Forelimb muscle (tissue), 1 donor: Measurements from ENCODE around the gene LAMB3. TPM values are rescaled to one million over a fixed set of nuclear protein-coding genes. Genes with fewer than 3 reads are reported as not detected.
"Not testable (repeated sequence)": the region's sequence is repeated elsewhere in the genome, so short reads cannot be mapped to it uniquely, and the experiment has no call there.

Experiments
- DNase-seq: peaks from one replicate; pipeline ENCODE4 v3.0.0-alpha.2; 2013; ENCODE audit warnings: low read depth
- polyA plus RNA-seq: library from polyadenylated mRNA; unstranded; fragments of 120-200 nt; gene quantifications from one replicate; pipeline ENCODE4 v1.2.1, GENCODE V29; 2013; ENCODE audit not compliant: insufficient read length

LAMB3 gene
- polyA plus RNA-seq, result 0.70 TPM

- DNase-seq, result no peak
Observed at GRCh38 chr1:209652121-209652735, at the start of gene LAMB3. TSS of gene LAMB3 (minus strand) at chr1:209652425. CDS start at chr1:209650944, 1,481 bp downstream.

DNA sequence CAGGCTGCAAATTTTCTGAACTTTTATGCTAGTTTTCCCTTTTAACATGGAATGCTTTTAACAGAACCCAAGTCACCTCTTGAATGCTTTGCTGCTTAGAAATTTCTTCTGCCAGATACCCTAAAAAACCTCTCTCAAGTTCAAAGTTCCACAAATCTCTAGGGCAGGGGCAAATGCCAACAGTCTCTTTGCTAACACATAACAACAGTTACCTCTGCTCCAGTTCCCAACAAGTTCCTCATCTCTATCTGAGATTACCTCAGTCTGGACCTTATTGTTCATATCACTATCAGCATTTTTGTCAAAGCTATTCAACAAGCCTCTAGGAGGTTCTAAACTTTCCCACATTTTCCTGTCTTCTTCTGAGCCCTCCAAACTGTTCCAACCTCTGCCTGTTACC, 48.5 kb upstream of the LAMB3 start:
- DNase-seq, result not testable (repeated sequence)

GRCh38 chr1:209697126-209697525, 44.9 kb upstream of the LAMB3 start:
- DNase-seq, result no peak

GRCh38 chr1:209696673-209697072, 44.4 kb upstream of the LAMB3 start:
- no peak for DNase-seq

DNA sequence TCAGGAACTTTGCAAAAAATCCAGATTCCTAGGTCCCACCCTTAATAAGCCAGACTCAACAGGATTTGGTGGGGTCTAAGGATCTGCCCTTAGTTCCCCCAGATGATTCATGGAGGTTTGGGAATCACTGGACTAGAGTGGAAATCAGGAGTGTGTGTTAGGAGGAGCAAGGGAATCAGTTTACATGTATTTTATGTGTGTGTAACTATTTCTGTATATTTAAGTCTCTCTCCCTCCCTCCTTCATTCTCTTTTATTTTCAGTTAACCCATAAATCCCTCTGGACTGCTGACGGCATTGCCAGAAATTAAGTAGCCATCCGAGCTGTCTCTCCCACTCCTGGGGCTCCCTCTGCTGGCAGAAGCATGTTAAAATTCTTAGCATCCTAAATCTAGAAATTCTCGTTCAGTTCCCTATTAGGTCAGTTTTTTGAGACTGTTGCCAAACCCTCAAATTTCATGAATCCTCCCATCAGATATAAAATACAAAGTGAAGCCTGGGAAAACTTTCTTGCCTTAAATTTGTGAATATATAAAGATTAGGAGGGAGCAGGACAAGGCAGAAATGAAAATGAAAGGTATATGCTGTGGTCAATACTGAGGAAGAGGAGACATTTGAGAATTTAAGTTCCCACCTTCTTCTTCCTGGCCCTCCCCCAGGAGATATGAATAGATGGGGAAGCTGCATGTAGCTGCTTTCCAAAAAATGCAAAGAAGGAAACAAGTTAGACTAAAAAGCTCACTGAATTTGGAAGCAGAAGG, 40.7 kb upstream of the LAMB3 start:
- peak; percentile 60 for DNase-seq

GRCh38 chr1:209692296-209692695, 40.1 kb upstream of the LAMB3 start:
- DNase-seq, result no peak

DNA sequence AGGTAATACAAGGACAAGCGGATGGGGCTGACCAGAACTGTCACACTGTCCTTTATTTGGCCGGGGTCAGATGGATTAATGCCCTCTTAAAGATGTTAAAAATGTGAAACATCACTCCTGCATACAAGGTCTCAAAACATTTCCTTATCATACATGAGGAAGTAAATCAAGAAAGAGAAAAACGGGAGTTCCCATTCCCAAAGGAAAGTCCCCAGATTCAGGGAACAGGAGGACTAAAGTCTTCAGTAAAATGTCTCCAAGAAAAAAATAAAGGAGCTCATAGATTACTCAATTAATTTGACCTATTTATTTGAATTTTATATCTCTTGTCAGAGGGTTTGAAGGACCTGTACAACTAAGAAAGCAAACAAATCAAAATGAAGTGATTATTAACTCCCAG, 39.0 kb upstream of the LAMB3 start:
- DNase-seq, result no peak

DNA sequence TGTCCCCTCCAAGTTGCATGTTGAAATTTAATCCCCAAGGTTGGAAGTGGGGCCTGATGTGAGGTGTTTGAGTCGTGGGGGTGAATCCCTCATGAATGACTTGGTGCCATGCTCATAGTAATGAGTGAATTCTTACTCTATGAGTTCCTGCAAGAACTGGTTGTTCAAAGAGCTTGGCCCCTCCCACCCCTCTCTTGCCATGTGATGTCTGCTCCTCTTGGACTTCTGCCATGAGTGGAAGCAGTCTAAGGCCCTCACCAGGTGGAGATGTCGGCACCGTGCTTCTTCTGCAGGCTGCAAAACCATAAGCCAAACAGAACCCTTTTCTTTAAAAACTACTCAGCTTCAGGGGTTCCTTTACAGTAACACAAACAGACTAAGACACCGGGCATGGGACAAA, 37.3 kb upstream of the LAMB3 start:
- DNase-seq, result no peak

- no peak for DNase-seq
Observed at GRCh38 chr1:209688746-209689234, 36.6 kb upstream of the LAMB3 start.

DNA sequence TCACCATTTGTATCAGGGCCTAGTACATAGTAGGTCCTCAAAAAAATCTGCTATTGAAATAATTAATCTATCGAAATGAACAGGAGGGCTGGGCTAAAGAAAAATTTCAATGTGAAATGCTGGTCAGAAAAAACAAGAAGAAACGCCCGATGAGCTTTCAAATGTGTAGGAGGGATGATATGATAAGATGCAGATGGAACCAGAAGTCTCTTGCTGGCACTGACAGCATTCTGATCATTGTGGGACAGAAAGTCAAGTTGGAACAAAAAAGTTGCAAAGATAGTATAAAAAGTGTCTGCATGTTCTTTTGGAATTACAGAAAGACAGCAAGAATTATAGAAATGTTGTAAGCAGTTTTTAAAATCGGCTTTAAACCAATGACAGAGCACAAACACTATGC, 34.1 kb upstream of the LAMB3 start:
- DNase-seq, result no peak

DNA sequence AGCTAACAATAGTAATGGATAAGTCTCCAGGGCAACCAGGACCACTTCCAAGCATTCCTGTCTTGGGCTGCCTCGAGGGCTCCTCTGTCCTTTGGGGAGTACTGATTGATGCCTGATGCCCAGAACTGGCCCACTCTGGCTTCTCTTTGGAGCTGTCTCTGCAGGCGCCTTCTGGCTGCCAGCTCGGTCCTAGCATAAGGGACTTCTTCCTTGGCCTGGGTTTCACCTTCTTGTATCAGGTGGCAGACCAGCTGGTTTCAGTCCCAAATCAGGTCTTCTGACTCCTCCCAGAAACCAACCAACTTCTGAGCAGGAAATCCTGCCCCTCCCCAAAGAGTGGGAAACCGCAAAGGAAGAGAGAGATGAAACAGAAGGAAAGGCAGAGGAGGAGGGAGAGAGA, 33.6 kb upstream of the LAMB3 start:
- no peak for DNase-seq

- no peak for DNase-seq
Observed at GRCh38 chr1:209678981-209679539, 26.8 kb upstream of the LAMB3 start.

GRCh38 chr1:209675565-209676154, 23.4 kb upstream of the LAMB3 start:
- DNase-seq, result no peak

GRCh38 chr1:209674957-209675564, 22.8 kb upstream of the LAMB3 start, which contains the start of gene G0S2:
TSS of gene G0S2 (plus strand) at chr1:209675412. CDS start at chr1:209675685, 273 bp downstream.
- DNase-seq, result no peak

DNA sequence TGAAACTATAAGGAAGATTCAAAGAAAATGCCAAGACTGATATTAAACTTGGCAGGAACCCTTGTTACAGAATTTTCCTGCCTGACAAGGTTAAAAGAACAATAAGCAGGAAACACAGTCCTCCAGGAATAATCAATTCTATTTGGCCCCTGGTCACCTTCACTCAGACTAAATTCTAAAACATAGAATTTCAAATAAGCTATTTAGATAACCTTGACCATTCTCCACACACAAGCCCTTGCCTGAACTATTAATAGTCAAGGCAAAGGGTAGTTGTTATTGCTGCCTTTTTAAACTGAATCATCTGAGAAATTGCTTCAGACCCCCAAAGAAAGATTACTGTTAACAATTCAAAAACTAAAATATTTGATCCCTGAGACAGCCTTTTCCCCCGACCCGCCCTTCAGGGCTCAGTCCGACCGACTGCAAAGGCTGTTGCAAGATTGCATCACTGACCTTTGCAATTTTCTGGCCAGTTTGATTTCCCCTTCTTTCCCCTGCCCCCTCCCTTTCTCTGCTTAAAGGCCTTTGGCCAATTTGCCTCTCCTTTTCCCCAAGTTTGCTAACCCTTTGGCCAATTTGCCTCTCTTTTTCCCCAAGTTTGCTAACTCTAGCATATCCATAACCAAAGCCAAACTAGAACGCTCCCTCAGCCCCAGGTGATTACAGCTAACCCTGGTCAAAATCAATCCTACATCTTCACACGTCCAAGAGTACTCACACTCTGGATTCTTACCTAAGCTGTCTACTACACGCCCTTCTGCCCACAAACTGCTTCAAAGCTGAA, 21.6 kb upstream of the LAMB3 start:
- no peak for DNase-seq

DNA sequence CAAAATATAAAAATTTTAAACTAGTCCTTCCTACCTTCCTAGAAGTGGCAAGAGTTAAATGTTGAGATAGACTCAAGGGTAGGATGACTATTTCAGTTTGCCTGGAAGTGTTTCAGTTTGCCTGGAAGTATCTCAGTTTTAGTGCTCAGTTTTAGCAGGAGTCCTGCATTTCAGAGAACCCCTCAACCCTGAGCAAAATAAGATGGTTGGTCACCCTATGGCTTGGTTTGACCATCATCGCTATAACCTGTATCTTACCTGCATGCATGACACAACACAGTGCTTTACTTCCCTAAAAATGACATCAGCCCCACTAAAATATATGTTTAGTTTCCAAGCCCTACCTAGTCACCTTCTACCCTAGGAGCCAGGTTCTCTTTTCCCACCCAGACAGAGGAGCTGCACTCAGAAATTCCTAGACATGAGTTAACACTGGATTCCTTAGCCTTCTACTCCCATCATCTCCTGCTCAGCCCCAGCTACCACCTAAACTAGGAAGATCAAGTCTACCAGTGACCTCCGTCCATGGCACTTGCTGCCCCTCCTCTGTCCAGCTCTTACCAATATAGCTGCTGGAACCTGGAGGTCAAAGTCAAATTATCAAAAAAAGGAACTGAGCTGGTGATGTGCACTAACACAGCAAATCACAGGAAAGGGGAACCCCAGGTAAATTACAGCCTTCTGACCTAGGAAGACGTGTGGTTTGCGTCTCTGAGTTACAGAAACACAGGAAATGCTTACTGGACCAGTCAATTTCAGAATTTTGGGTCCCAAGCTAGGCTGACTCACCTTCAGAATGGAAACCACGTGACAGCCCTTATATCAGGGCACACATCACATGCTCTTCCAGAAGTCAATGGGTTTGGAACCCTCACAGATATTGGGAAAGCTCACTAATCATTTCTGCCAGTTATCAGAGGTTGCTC, 20.7 kb upstream of the LAMB3 start:
- DNase-seq, result no peak

DNA sequence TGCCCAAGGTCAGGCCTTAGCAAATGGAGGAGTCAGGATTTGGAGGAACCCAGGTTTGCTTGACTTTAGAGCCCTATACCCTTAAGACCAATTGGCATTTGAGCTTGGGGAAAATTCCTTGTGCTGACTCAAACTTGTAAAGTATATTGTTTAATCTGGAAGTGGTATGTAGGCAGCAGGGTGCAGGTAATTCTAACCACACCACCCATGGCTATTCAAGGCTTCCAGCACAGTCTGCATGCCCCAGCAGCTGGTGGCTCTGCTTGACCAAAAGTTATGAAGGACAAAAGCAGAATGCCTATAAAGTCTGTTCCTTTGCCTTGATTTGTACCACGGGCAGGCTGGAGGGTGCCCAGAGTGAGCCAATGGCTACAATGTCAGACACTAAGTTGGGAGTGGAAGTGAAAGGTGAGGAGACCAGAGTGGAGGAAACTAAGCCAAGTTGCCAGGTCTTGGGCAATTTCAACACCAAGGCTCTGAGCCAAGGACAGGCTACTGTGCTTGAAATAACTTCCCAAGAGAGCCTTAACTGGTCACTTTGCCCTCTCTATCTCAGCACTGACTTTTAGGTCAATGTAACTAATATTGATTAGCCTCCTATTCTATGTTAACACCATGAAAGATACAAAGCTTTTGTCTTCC, 18.3 kb upstream of the LAMB3 start:
- no peak for DNase-seq

DNA sequence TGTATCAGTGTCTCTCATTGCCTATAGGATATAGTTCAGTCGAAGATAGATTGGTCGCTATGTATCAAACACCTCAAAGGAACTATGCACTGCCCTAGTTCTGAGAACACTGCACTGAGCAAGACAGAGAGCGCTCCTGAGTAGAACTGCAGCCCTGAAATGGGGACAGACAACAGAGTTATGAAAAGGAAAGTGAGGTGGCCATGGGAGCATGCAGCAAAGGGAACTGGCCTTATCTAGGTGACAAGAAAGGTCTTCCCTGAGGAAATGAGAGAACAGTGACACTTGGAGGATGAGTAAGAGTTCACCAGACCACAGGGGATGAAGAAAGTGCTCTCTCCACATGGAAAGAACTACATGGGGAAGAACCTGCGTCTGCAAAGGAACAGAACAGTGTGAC, 15.5 kb upstream of the LAMB3 start:
- no peak for DNase-seq

DNA sequence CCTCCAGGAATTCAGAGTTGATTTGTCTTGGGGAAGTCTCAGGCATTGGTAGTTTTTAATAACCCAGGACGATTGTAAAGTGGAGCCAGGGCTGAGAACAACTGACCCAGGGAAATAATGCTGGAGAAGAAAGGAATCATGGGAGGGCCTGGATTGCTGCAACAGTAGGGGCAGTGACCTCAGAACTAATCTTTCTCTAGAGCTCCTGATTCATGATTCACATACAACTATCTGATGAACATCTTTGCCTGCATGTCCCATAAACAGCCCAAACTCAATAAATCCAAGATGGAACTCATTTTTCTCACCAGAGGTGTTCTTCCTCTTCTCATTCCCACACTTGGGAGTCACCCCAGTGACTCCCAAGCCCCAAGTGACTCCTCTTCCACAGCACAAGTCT, 14.9 kb upstream of the LAMB3 start:
- DNase-seq, result no peak
